Stimulated activated CD4-positive, alpha-beta T cell treated with anti-CD3 and anti-CD28 coated beads, Interleukin-15, amount 100 ng/mL, for 1 hour (primary cell): ENCODE measurements around the gene SEC61A2.

Source experiments
- DNase-seq, 2 donors: peaks; one replicate each; pipeline ENCODE4 v3.0.0-alpha.2; 2020; ENCODE audit warnings: low read depth in 1 of 2, low spot score in 1 of 2

SEC61A2 gene

DNA sequence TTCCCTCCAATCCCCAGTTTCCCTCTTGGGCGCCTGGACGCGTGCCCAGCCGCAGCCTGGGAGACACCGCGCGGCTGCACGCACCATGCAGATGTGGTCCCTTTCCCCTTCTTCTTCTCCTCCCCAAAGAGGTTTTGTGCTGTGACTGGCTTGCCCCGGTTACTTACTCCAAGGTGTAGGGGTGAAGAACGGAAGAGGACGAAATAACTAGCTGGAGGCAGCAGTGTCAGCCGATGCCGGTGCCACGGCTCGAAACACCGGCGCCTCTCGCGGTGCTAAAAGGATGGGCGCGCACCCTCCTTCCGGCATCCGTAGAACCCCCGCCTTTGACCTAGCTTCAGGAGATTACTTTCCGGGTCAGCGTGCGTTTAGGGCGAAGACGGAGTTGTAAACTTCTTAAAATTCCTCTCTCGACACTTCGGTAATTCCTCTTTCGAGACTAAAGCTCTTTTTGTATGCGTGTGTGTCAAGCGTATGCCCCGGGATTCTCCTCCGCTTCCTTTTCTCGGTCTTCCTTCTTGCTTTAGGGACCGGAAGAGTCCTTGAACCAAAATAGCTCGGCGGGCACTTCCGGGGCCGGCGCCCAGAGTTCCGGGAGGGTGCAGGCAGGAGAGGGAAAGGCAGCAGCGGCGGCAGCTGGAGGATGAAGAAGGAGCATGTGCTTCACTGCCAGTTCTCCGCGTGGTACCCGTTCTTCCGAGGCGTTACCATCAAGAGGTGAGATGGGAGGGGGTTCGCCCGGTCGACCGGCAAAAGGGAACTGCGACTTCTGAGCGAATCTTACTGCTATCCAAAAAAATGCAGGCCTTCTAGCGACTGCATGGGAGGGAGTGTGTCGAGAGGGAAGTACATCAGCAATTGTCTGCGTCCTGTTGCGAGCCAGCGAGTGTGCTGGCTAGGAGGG lies 66.4 kb downstream of the SEC61A2 start, which contains the start of the genes CDC123 and NUDT5:
Gene CDC123, plus strand, starts transcription at position 586 of the 904 bp plus-strand sequence. Its CDS starts 58 bp downstream, at position 644.
Gene NUDT5, minus strand, starts transcription at position 289 of the 904 bp plus-strand sequence. CDS start 9,600 bp downstream, outside the sequence.
- peak; percentile 60 to 74 for DNase-seq

GRCh38 chr10:12196531-12197211 lies 67.2 kb downstream of the SEC61A2 start:
- no peak for DNase-seq

DNA sequence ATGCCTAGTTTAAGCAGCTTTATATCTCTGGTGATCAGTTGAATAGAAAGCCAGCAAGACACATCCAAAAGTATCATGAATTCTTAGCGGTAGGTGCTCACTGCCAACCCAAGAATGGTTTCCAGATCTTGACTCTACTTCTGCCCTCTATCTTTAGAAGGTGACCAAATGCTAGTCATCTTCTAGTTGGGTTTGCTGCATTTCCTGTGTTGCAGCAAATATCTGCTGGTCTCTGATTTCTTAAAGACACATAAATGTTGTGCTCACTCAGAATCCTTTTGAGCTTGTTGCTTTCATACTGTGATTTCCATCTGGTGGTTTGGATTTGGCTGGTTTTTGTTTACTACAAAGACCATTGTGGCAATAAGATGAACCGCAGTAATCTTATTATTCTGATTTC lies 68.7 kb downstream of the SEC61A2 start:
- no peak for DNase-seq

GRCh38 chr10:12200850-12201249 lies 71.4 kb downstream of the SEC61A2 start:
- no peak for DNase-seq

DNA sequence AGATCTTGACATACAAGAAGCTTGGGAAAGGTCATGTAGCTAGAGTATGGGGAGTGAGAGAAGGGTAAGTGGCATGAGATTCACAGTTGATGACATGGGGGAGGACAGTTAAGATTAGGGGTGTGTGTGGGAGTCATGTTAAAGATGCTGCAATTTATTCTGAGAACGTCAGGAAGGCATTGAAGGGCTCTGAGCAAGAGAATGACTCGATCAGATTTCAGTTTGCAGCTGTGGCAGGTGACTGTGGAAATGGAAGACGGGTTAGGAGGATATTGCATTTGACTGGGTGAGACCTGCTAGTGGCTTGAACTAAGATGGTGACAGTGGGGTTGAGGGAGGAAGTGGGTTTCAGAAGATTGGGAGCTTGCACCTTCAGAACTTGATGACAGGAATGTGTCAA lies 72.1 kb downstream of the SEC61A2 start:
- DNase-seq: no peak

DNA sequence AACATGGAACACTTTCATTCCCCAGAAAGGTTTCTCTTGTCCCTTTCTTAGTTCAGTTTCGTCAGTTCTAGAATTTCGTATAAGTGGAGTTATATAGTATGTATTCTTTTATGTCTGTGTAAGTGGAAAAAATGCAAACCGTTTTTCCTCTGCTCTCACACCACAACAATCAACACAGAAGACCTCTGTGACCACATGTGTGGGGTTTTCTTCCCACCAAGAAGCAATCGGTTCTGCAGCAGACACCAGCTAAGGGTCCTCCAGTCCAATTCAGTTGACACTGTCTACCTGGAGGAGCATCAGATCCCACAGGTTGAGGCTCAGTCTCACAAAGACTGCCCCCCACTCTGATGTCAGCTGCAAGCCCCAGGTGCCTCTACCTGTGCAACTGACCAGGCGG lies 72.7 kb downstream of the SEC61A2 start:
- no peak for DNase-seq

GRCh38 chr10:12205082-12205481 lies 75.6 kb downstream of the SEC61A2 start:
- DNase-seq: no peak

GRCh38 chr10:12207114-12207513 lies 77.6 kb downstream of the SEC61A2 start:
- DNase-seq: no peak

DNA sequence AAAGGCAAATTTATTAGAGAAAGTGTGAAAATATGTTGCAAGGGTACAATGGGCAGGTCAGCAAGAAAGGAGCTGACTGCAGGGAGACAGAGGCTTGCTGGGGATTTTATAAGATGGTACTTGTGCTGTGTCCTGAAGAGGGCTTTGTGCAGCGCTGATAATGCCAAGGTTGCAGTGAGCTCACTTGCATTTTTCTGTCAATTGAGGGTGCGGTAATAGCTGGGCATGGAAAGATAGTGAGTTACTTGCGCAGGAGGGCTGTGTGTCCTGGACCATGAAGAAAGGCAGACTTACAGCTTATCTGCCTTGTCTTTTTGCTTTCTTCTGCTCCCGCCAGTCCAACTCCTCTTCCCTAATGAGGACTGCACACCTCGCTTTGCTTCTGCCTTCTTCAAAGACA lies 79.0 kb downstream of the SEC61A2 start:
- DNase-seq: no peak

GRCh38 chr10:12212454-12212853 lies 83.0 kb downstream of the SEC61A2 start:
- no peak for DNase-seq

GRCh38 chr10:12213621-12214020 lies 84.1 kb downstream of the SEC61A2 start:
- no peak for DNase-seq

- DNase-seq: no peak
Observed at GRCh38 chr10:12214093-12214492, 84.6 kb downstream of the SEC61A2 start.

- no peak for DNase-seq
Observed at GRCh38 chr10:12214763-12215218, 85.3 kb downstream of the SEC61A2 start.
